Esophagus squamous epithelium (tissue), 5 donors: ENCODE measurements around the gene STX18. TPM values are rescaled to one million over a fixed set of nuclear protein-coding genes. Genes with fewer than 3 reads are reported as not detected.

ENCODE experiments used
- DNase-seq: peaks from one replicate; lab custom pipeline; 2025; lab: John Stamatoyannopoulos, UW
- H3K27ac ChIP-seq, 4 donors: fragments of 200-600 bp; sonication (generic); one replicate each; pipeline ENCODE4 v1.5.1; 2016 to 2019; ENCODE audit warnings: mild to moderate bottlenecking in 1 of 4
- H3K27me3 ChIP-seq, 4 donors: fragments of 200-600 bp; sonication (generic); 1 replicate in 3 of 4; 2 replicates in 1 of 4; pipeline versions ENCODE4 v1.5.1 to v1.6.0; 2017 to 2021; ENCODE audit warnings: antibody characterized with exemption in 1 of 4
- H3K36me3 ChIP-seq, 3 donors: fragments of 200-600 bp; sonication (generic); one replicate each; pipeline ENCODE4 v1.5.1; 2016 to 2019
- H3K4me1 ChIP-seq, 3 donors: fragments of 200-600 bp; sonication (generic); one replicate each; pipeline ENCODE4 v1.5.1; 2017 to 2019
- H3K4me3 ChIP-seq, 4 donors: fragments of 200-600 bp; sonication (generic); 1 replicate in 3 of 4; 2 replicates in 1 of 4; pipeline ENCODE4 v1.5.1; 2016 to 2019; ENCODE audit warnings: mild to moderate bottlenecking in 2 of 4, moderate library complexity in 1 of 4
- H3K9me3 ChIP-seq, 3 donors: fragments of 200-600 bp; sonication (generic); one replicate each; pipeline ENCODE4 v1.5.1; 2016 to 2019
- CTCF ChIP-seq, 6 experiments: fragments of 450-650 bp in 4 of 6; fragments of 200-600 bp in 2 of 6; sonication (generic) in 2 of 6; IDR thresholded peaks; one replicate each; pipeline ENCODE4 v1.5.1; 2016 to 2019; ENCODE audit warnings: antibody characterized with exemption in 6 of 6, mild to moderate bottlenecking in 4 of 6, moderate library complexity in 4 of 6
- POLR2A ChIP-seq, 4 donors: fragments of 450-650 bp; IDR thresholded peaks; one replicate each; pipeline ENCODE4 v1.6.1; 2017; ENCODE audit warnings: antibody characterized with exemption in 4 of 4, mild to moderate bottlenecking in 4 of 4, moderate library complexity in 3 of 4
- WGBS, 2 donors: methylation state at CpG; one replicate each; pipeline ENCODE4 v1.1.5; 2018; 5-methylcytosine and 5-hydroxymethylcytosine counted together
- intact Hi-C: fragments of 100-400 bp; cut with DNase I; formaldehyde crosslinking; loops from one replicate; pipeline ENCODE4 v1.15.0; 2022
- total RNA-seq, 4 donors: library from RNA; depleted of rRNA; stranded (reverse); fragments of >200 nt; gene quantifications; one replicate each; pipeline ENCODE4 v1.1.0, GENCODE V29; 2016
- donor health status: DM: yes; HTN: yes; CAD: no.

Gene STX18
- total RNA-seq, 4 donors from 2014 or later, result 10.5 to 27.8 (median 19.3) TPM

GRCh38 chr4:4502694-4503311, 39.0 kb downstream of the STX18 start:
- H3K27me3 ChIP-seq, result no peaks in the 10 kb centered on the region
- TF ChIP-seq CTCF (IDR thresholded peaks at IDR 0.05) (no peak), POLR2A (IDR thresholded peaks at IDR 0.05) (no peak)
- 76 to 78% methylated on average over 8 to 10 of the region's 10 CpGs for WGBS, 2 donors
- intact Hi-C loops, result no loop called here
- no peak for DNase-seq
- no peak overlapping the region for H3K4me3 ChIP-seq
- H3K27ac ChIP-seq, result no peak overlapping the region
- no peaks in the 10 kb centered on the region for H3K9me3 ChIP-seq
- H3K4me1 ChIP-seq, result peaks cover 0 to 8% (median 0%) of the 10 kb centered on the region in 3 donors
- H3K36me3 ChIP-seq, result no peaks in the 10 kb centered on the region

- Histone ChIP-seq H3K27me3 (no peaks in the 10 kb centered on the region), H3K27ac (no peak overlapping the region), H3K36me3 (no peaks in the 10 kb centered on the region), H3K9me3 (no peaks in the 10 kb centered on the region), H3K4me1 (peaks cover 0 to 8% (median 0%) of the 10 kb centered on the region in 3 donors), H3K4me3 (no peak overlapping the region)
- TF ChIP-seq POLR2A (IDR thresholded peaks at IDR 0.05) (no peak), CTCF (IDR thresholded peaks at IDR 0.05) (no peak)
- intact Hi-C loops, result no loop called here
- DNase-seq, result no peak
- 89 to 100% methylated on average over 2 of the region's 2 CpGs for WGBS, 2 donors
Observed at GRCh38 chr4:4501679-4502078, 40.2 kb downstream of the STX18 start.

- intact Hi-C loops, result no loop called here
- H3K27ac ChIP-seq, result no peak overlapping the region
- TF ChIP-seq CTCF (IDR thresholded peaks at IDR 0.05), result no peak
- TF ChIP-seq POLR2A (IDR thresholded peaks at IDR 0.05), result no peak
Observed at GRCh38 chr4:4499438-4500123, 42.3 kb downstream of the STX18 start.

GRCh38 chr4:4496592-4497372, 45.1 kb downstream of the STX18 start:
- Histone ChIP-seq H3K36me3 (no peaks in the 10 kb centered on the region), H3K4me3 (no peak overlapping the region), H3K27ac (no peak overlapping the region), H3K4me1 (peaks cover 0 to 8% (median 0%) of the 10 kb centered on the region in 3 donors), H3K9me3 (no peaks in the 10 kb centered on the region), H3K27me3 (no peaks in the 10 kb centered on the region)
- intact Hi-C loops, result no loop called here
- no peak for TF ChIP-seq POLR2A (IDR thresholded peaks at IDR 0.05)
- no peak for TF ChIP-seq CTCF (IDR thresholded peaks at IDR 0.05)
- DNase-seq, result no peak
- WGBS, 2 donors, result 79 to 82% methylated on average over 4 to 8 of the region's 9 CpGs

More at GRCh38 chr4:4499438-4500123, 42.3 kb downstream of the STX18 start:
- no peaks in the 10 kb centered on the region for H3K36me3 ChIP-seq
- no peaks in the 10 kb centered on the region for H3K27me3 ChIP-seq
- H3K4me1 ChIP-seq, result peaks cover 0 to 8% (median 0%) of the 10 kb centered on the region in 3 donors
- no peak overlapping the region for H3K4me3 ChIP-seq
- no peak for DNase-seq
- 46 to 65% methylated on average over 4 of the region's 4 CpGs for WGBS, 2 donors
- no peaks in the 10 kb centered on the region for H3K9me3 ChIP-seq

- Histone ChIP-seq H3K4me3 (no peak overlapping the region), H3K36me3 (no peaks in the 10 kb centered on the region), H3K27me3 (no peaks in the 10 kb centered on the region), H3K4me1 (peaks cover 0 to 8% (median 0%) of the 10 kb centered on the region in 3 donors), H3K27ac (no peak overlapping the region), H3K9me3 (no peaks in the 10 kb centered on the region)
- intact Hi-C loops, result no loop called here
- no peak for DNase-seq
- TF ChIP-seq POLR2A (IDR thresholded peaks at IDR 0.05) (no peak), CTCF (IDR thresholded peaks at IDR 0.05) (no peak)
Observed at GRCh38 chr4:4494882-4495281, 47.0 kb downstream of the STX18 start.
